Lower leg skin (tissue), 3 donors: ENCODE measurements around the gene HP.

ENCODE experiments used
- POLR2A ChIP-seq, 2 donors: fragments of 450-650 bp; IDR thresholded peaks; one replicate each; pipeline ENCODE4 v1.6.1; 2016 to 2017; ENCODE audit warnings: antibody characterized with exemption in 2 of 2, mild to moderate bottlenecking in 1 of 2, moderate library complexity in 1 of 2
- TF ChIP-seq, protein P1 (sequence below), 3 donors: fragments of 450-650 bp; IDR thresholded peaks; one replicate each; pipeline ENCODE4 v1.5.1; 2016; ENCODE audit warnings: antibody characterized with exemption in 3 of 3, mild to moderate bottlenecking in 3 of 3, moderate library complexity in 2 of 3

- TF ChIP-seq, protein P1, sequence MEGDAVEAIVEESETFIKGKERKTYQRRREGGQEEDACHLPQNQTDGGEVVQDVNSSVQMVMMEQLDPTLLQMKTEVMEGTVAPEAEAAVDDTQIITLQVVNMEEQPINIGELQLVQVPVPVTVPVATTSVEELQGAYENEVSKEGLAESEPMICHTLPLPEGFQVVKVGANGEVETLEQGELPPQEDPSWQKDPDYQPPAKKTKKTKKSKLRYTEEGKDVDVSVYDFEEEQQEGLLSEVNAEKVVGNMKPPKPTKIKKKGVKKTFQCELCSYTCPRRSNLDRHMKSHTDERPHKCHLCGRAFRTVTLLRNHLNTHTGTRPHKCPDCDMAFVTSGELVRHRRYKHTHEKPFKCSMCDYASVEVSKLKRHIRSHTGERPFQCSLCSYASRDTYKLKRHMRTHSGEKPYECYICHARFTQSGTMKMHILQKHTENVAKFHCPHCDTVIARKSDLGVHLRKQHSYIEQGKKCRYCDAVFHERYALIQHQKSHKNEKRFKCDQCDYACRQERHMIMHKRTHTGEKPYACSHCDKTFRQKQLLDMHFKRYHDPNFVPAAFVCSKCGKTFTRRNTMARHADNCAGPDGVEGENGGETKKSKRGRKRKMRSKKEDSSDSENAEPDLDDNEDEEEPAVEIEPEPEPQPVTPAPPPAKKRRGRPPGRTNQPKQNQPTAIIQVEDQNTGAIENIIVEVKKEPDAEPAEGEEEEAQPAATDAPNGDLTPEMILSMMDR (IDR thresholded peaks at IDR 0.05): no peak
- no peak for TF ChIP-seq POLR2A (IDR thresholded peaks at IDR 0.05)
These were observed 14.6 kb downstream of the HP start for GRCh38 chr16:72068930-72069329.
